Measurements from ENCODE around the gene XRN1.

The XRN1 gene

DNA sequence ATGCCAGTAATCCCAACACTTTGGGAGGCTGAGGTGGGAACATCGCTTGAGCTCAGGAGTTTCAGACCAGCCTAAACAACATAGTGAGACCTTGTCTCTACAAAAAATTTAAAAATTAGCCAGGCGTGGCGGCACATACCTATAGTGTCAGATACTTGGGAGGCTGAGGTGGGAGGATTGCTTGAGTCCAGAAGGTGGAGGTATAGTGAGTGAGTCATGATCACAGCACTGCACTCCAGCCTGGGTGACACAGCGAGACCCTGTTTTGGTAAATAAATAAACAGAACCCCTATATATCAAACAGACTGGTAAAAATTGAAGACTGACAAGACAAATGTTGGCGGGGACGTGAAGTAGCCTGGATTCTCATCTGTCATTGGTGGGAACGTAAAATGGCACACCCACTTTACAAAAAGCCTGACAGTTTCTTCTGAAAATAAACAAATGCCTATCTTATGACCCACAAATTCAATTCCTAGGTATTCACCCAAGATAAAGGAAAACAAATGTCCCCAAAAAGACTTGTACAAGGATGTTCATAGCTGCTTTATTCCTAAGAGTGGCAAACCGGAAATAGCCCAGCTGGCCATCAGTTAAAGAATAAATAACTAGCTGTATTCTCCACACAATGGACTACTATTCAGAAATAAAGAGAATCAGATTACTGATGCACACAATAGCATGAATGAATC is 175.5 kb downstream of the XRN1 start:
- Histone ChIP-seq H3K4me3 (ENCODE audit: insufficient read depth, low read length, poor library complexity, severe bottlenecking) (no peak overlapping the region), H3K9ac (ENCODE audit: low read length) (no peak overlapping the region), H3K9me3 (ENCODE audit: insufficient read depth, low read length) (no peaks in the 10 kb centered on the region), H3K79me2 (ENCODE audit: insufficient read depth, low read length) (no peaks in the 10 kb centered on the region), H4K20me1 (ENCODE audit: low read depth, low read length) (no peaks in the 10 kb centered on the region), H3K36me3 (ENCODE audit: low read length) (no peaks in the 10 kb centered on the region), H3K27me3 (ENCODE audit: low read length) (no peaks in the 10 kb centered on the region), H3K27ac (ENCODE audit: low read depth, low read length) (no peak overlapping the region), H3K9me2 (replicated peaks; ENCODE audit: insufficient read depth, low read length) (no peaks in the 10 kb centered on the region), H2AFZ (ENCODE audit: low read depth, low read length, severe bottlenecking) (no peak overlapping the region), H3K4me2 (ENCODE audit: low read depth, low read length, poor library complexity, severe bottlenecking) (no peak overlapping the region), H3F3A (ENCODE audit: insufficient read depth) (no peaks in the 10 kb centered on the region)
- no peak for TF ChIP-seq EZH2phosphoT487 (conservative IDR thresholded peaks at IDR 0.05; ENCODE audit: low read length)
- TF ChIP-seq, protein P1, sequence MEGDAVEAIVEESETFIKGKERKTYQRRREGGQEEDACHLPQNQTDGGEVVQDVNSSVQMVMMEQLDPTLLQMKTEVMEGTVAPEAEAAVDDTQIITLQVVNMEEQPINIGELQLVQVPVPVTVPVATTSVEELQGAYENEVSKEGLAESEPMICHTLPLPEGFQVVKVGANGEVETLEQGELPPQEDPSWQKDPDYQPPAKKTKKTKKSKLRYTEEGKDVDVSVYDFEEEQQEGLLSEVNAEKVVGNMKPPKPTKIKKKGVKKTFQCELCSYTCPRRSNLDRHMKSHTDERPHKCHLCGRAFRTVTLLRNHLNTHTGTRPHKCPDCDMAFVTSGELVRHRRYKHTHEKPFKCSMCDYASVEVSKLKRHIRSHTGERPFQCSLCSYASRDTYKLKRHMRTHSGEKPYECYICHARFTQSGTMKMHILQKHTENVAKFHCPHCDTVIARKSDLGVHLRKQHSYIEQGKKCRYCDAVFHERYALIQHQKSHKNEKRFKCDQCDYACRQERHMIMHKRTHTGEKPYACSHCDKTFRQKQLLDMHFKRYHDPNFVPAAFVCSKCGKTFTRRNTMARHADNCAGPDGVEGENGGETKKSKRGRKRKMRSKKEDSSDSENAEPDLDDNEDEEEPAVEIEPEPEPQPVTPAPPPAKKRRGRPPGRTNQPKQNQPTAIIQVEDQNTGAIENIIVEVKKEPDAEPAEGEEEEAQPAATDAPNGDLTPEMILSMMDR (IDR thresholded peaks at IDR 0.05; ENCODE audit: insufficient read depth, low read length, poor library complexity, severe bottlenecking) = no peak

DNA sequence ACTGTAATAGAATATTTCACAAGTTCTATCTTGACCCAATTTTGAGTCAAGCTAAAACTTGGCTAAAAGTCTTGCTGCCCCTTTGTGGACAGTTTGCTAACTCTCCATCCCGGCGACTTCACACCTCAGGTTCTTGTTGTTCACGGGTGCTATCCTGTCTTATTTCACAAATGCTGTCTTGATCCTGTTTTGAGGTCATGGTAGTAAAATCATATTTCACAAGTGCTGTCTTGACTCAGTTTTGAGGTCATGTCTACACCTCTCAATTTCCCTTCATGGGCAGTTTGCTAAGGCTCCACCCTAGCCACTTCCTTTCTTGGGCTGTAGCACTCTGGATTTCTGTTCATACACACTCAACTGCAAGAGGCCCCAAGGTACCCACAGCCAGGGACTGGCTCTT is 177.4 kb downstream of the XRN1 start:
- Histone ChIP-seq H4K20me1 (ENCODE audit: low read depth, low read length) (no peaks in the 10 kb centered on the region), H3K36me3 (ENCODE audit: low read length) (no peaks in the 10 kb centered on the region), H3K4me3 (ENCODE audit: insufficient read depth, low read length, poor library complexity, severe bottlenecking) (no peak overlapping the region), H3F3A (ENCODE audit: insufficient read depth) (no peaks in the 10 kb centered on the region), H3K9me3 (ENCODE audit: insufficient read depth, low read length) (no peaks in the 10 kb centered on the region), H3K79me2 (ENCODE audit: insufficient read depth, low read length) (no peaks in the 10 kb centered on the region), H3K27ac (ENCODE audit: low read depth, low read length) (no peak overlapping the region), H3K9me2 (replicated peaks; ENCODE audit: insufficient read depth, low read length) (no peaks in the 10 kb centered on the region), H3K27me3 (ENCODE audit: low read length) (no peaks in the 10 kb centered on the region), H3K9ac (ENCODE audit: low read length) (no peak overlapping the region), H2AFZ (ENCODE audit: low read depth, low read length, severe bottlenecking) (no peak overlapping the region), H3K4me2 (ENCODE audit: low read depth, low read length, poor library complexity, severe bottlenecking) (no peak overlapping the region)
- TF ChIP-seq, protein P1 (IDR thresholded peaks at IDR 0.05; ENCODE audit: insufficient read depth, low read length, poor library complexity, severe bottlenecking) = no peak
- TF ChIP-seq EZH2phosphoT487 (conservative IDR thresholded peaks at IDR 0.05; ENCODE audit: low read length) = no peak

DNA sequence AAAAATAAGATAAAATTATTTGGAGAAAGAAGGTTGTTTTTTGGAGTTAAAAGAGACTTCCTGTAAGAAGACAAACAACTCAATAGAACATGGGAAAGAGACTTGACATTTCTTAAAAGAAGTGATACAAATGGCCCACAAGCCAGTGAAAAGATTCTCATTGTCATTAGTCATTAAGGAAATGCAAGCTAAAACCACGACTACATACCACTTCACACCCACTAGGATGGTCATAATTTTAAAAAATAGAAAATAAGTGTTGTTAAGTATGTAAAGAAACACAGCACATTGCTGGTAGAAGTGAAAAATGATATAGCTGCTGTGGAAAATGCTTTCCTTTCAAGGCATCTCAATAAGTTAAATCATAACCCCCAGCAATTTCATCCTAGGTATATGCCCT is 178.1 kb downstream of the XRN1 start:
- no peak overlapping the region for H3K4me2 ChIP-seq (ENCODE audit: low read depth, low read length, poor library complexity, severe bottlenecking)
- no peak overlapping the region for H3K27ac ChIP-seq (ENCODE audit: low read depth, low read length)
- no peaks in the 10 kb centered on the region for H3K9me2 ChIP-seq (replicated peaks; ENCODE audit: insufficient read depth, low read length)
- H3F3A ChIP-seq (ENCODE audit: insufficient read depth) = no peaks in the 10 kb centered on the region
- H3K27me3 ChIP-seq (ENCODE audit: low read length) = no peaks in the 10 kb centered on the region
- no peaks in the 10 kb centered on the region for H3K9me3 ChIP-seq (ENCODE audit: insufficient read depth, low read length)
- no peaks in the 10 kb centered on the region for H4K20me1 ChIP-seq (ENCODE audit: low read depth, low read length)
- TF ChIP-seq, protein P1 (IDR thresholded peaks at IDR 0.05; ENCODE audit: insufficient read depth, low read length, poor library complexity, severe bottlenecking) = no peak
- no peak for TF ChIP-seq EZH2phosphoT487 (conservative IDR thresholded peaks at IDR 0.05; ENCODE audit: low read length)
- no peaks in the 10 kb centered on the region for H3K36me3 ChIP-seq (ENCODE audit: low read length)
- H3K9ac ChIP-seq (ENCODE audit: low read length) = no peak overlapping the region
- no peaks in the 10 kb centered on the region for H3K79me2 ChIP-seq (ENCODE audit: insufficient read depth, low read length)
- no peak overlapping the region for H2AFZ ChIP-seq (ENCODE audit: low read depth, low read length, severe bottlenecking)
- no peak overlapping the region for H3K4me3 ChIP-seq (ENCODE audit: insufficient read depth, low read length, poor library complexity, severe bottlenecking)

All from SU-DHL-6 (cell line).